NCI-H1694 treated with DMSO at 0.1 percent for 48 hours (cell line): ENCODE results near the gene CD52.

Source experiments
- DNase-seq: peaks from one replicate; lab custom pipeline; 2025; lab: John Stamatoyannopoulos, UW

CD52 gene

GRCh38 chr1:26357121-26357602 is 39.4 kb downstream of the CD52 start:
- DNase-seq = no peak

GRCh38 chr1:26358411-26359384 is 40.9 kb downstream of the CD52 start:
- DNase-seq = no peak

DNA sequence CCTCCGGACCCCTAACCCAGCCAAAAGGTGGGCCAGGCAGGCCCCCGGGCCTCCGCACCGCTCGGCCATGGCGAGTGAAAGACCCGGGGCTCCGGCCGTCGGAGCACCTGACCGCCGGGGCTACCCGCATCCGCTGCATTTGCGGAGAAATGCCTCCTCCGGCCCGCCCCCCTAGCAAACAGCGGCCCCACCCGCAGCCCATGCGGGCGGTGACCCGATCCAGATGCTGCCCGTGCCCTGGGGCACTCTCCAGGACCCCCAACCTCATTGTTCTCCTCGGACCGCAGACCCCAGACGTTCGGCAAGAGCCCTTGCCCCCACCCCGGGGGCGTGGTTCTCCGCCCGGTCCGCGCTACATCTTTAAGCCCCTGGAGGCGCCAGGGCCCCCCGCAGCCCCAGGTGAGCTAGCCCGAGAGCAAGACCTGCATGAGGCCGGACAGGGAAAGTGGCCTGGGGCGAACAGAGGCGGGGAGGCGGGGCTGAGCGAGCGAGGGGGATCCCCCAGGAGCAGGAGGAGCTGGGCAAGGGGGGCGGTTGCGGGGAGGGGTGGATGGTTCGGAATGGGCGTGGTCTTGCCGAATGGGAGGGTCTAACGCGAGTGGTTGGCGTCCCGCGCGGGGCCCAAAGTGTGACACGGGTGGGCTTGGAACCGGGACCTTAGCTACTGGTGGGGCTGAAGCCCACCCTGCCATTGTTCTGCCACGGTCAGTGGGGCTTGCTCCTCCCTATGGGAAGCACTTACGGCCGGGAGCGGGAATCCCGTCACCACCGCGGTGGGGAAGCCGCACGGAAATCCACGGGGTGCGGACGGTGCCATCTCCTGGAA is 42.4 kb downstream of the CD52 start:
- no peak for DNase-seq

DNA sequence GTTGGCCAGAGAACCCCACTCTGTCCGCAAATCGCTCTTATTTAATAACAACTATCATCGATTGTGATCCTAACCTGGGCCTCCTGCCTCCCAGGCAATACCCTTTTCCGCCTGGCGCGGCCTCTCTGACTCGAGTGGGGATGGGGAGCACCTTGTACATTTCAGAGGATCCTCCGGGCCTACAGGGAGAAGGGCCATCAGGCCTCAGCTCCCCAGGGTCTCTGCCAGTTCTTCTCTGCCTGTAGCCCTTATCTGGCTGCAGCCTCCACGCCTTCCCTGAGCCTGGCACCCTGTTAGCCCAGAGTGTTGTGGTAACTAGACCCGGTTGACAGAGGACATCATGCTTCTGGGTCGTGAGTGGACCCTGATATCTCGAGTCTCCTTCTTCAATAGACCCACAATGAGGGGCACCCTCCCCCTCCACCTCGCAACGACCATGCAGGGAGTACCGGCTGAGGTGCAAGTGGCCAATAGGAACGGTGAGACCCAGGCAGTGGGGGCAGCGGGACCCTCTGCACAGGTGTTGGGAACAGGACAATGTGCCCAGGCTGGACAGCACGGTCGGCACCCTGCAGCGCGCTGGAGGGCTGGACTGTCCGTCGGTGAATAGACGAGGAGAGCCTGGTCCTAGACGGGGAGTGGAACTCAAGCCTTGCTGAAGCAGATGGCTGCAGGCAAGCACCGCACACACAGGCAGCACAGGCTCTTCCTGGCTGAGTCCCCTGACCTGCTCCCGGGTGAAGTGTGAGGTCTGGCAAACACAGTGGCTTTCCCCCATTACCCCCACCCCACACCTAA is 43.2 kb downstream of the CD52 start:
- DNase-seq = no peak

GRCh38 chr1:26361605-26362122 is 43.9 kb downstream of the CD52 start:
- DNase-seq = no peak

DNA sequence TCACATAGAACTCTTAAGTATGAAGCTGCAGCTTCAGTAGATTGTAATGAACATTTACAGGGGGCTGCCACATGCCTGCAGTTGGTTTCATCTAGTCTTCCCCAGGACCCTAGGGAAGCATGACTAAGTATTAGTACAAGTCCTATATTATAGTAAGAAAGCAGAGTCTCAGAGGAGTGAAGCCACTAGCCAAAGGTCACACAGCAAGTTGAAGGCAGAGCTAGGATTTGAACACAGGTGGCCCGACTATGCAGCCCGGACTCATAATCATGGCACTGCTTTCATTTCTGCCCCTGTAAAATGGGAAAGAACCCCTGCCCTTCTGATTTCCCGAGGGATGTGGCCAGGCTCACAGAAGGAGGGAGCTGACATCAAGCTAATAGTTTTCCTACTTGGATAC is 44.6 kb downstream of the CD52 start:
- DNase-seq = no peak

- DNase-seq = peak; percentile 39
Measured at GRCh38 chr1:26363549-26364448, 46.0 kb downstream of the CD52 start.

- DNase-seq = no peak
Measured at GRCh38 chr1:26364956-26365355, 47.2 kb downstream of the CD52 start.

- no peak for DNase-seq
Measured at GRCh38 chr1:26367441-26367840, 49.7 kb downstream of the CD52 start.

DNA sequence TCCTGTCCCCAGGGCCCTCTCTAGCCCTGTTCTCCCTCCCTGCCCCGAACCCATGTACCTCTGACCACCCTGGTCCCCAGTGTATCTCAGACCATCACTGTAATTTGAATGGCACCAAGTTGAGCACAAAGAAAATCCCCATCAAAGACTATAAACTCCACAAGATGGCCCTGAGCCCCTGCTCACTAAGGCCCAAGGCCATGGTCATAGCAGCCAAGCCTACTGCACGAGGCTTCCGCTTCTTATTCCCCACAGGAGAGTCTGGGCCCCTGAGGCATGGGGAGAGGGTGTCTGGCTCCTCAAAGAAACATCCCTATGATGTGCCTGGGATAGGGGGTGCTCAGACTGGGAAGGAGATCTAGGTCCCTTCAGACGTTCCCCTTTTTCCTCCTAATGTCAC is 50.2 kb downstream of the CD52 start:
- no peak for DNase-seq

- no peak for DNase-seq
Measured at GRCh38 chr1:26368486-26368885, 50.7 kb downstream of the CD52 start.
